Lower leg skin (tissue), 4 donors: Measurements from ENCODE around the gene APOA5. TPM values are rescaled to one million over a fixed set of nuclear protein-coding genes. Genes with fewer than 3 reads are reported as not detected.
"Not testable (repeated sequence)": the region's sequence is repeated elsewhere in the genome, so short reads cannot be mapped to it uniquely, and the experiment has no call there.

ENCODE experiments used
- DNase-seq, 2 donors: peaks; one replicate each; pipeline ENCODE4 v3.0.0-alpha.2; 2019; ENCODE audit warnings: low spot score in 2 of 2
- H3K4me3 ChIP-seq: fragments of 200-600 bp; sonication (generic); 2 replicates; pipeline ENCODE4 v1.5.1; 2017; ENCODE audit warnings: mild to moderate bottlenecking, low read depth; ENCODE audit not compliant: poor library complexity, severe bottlenecking
- POLR2A ChIP-seq, 2 donors: fragments of 450-650 bp; IDR thresholded peaks; one replicate each; pipeline ENCODE4 v1.6.1; 2016 to 2017; ENCODE audit warnings: antibody characterized with exemption in 2 of 2, mild to moderate bottlenecking in 1 of 2, moderate library complexity in 1 of 2
- WGBS, 2 donors: methylation state at CpG; one replicate each; pipeline ENCODE4 v1.1.5; 2018; 5-methylcytosine and 5-hydroxymethylcytosine counted together
- intact Hi-C: fragments of 100-400 bp; cut with DNase I; formaldehyde crosslinking; loops from one replicate; pipeline ENCODE4 v1.15.0; 2023; ENCODE audit warnings: low total_unique reads
- total RNA-seq, 4 donors: library from RNA; depleted of rRNA; stranded (reverse); fragments of >200 nt; gene quantifications; one replicate each; pipeline ENCODE4 v1.1.0, GENCODE V29; 2016
- TF ChIP-seq, protein P1 (sequence below), 3 donors: fragments of 450-650 bp; IDR thresholded peaks; one replicate each; pipeline ENCODE4 v1.5.1; 2016; ENCODE audit warnings: antibody characterized with exemption in 3 of 3, mild to moderate bottlenecking in 3 of 3, moderate library complexity in 2 of 3

Gene APOA5
- total RNA-seq, 4 donors from 2014 or later, result not detected

DNA sequence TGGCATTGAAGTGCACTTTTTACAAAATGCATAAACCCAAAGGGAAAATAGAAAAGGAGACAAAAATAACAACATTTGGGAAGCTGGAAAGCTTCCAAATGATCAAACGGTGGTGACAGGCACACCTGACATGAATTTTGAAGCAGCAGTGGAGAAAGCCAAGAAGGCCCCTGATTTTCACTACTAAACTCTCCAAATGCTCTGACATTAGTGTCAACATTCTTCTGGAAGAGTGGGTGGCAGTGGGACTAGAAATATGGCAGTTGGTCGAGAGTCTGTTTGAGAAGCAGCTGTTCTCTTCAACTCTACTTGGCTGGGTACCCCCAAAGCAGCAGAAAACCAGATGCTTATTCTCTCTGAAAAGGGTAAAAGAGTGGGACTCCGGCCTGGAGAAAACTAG is 12.3 kb upstream of the APOA5 start:
- 42 to 48% methylated on average over 3 of the region's 3 CpGs for WGBS, 2 donors

GRCh38 chr11:116801662-116802061 is 10.0 kb upstream of the APOA5 start:
- intact Hi-C loops, H3K4me3 ChIP-seq: not testable (repeated sequence)
- DNase-seq, result peak in 1 of 2 donors; percentile 12

More for the DNA sequence above, 12.3 kb upstream of the APOA5 start:
- intact Hi-C loops, result no loop called here
- TF ChIP-seq, protein P1, sequence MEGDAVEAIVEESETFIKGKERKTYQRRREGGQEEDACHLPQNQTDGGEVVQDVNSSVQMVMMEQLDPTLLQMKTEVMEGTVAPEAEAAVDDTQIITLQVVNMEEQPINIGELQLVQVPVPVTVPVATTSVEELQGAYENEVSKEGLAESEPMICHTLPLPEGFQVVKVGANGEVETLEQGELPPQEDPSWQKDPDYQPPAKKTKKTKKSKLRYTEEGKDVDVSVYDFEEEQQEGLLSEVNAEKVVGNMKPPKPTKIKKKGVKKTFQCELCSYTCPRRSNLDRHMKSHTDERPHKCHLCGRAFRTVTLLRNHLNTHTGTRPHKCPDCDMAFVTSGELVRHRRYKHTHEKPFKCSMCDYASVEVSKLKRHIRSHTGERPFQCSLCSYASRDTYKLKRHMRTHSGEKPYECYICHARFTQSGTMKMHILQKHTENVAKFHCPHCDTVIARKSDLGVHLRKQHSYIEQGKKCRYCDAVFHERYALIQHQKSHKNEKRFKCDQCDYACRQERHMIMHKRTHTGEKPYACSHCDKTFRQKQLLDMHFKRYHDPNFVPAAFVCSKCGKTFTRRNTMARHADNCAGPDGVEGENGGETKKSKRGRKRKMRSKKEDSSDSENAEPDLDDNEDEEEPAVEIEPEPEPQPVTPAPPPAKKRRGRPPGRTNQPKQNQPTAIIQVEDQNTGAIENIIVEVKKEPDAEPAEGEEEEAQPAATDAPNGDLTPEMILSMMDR (IDR thresholded peaks at IDR 0.05), result no peak
- TF ChIP-seq POLR2A (IDR thresholded peaks at IDR 0.05), result no peak
- H3K4me3 ChIP-seq, result no peak overlapping the region
- DNase-seq, result no peak

GRCh38 chr11:116800610-116801009 is 8.9 kb upstream of the APOA5 start:
- WGBS, 2 donors, result 84 to 90% methylated on average over 2 of the region's 2 CpGs
- intact Hi-C loops, result no loop called here
- DNase-seq, result no peak
- TF ChIP-seq, protein P1 (IDR thresholded peaks at IDR 0.05), result no peak
- no peak for TF ChIP-seq POLR2A (IDR thresholded peaks at IDR 0.05)
- H3K4me3 ChIP-seq, result no peak overlapping the region

DNA sequence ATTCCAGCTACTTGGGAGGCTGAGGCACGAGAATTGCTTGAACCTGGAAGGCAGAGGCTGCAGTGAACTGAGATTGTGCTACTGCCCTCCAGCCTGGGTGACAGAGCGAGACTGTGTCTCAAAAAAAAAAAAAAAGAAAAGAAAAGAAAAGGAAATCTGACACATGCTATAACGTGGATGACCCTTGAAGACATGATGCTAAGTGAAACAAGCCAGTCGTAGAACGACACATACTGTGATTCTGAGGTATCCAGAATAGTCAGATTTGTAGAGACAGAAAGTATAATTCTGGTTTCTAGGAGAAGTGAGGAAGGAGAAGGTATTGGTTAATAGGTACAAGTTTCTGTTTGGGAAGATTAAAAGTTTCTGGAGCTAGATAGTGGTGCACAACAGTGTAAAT is 6.7 kb upstream of the APOA5 start:
- TF ChIP-seq POLR2A (IDR thresholded peaks at IDR 0.05), result no peak
- TF ChIP-seq, protein P1 (IDR thresholded peaks at IDR 0.05), result no peak
- DNase-seq, result no peak
- 74 to 81% methylated on average over 5 of the region's 5 CpGs for WGBS, 2 donors
- H3K4me3 ChIP-seq, result no peak overlapping the region
- intact Hi-C loops, result no loop called here

DNA sequence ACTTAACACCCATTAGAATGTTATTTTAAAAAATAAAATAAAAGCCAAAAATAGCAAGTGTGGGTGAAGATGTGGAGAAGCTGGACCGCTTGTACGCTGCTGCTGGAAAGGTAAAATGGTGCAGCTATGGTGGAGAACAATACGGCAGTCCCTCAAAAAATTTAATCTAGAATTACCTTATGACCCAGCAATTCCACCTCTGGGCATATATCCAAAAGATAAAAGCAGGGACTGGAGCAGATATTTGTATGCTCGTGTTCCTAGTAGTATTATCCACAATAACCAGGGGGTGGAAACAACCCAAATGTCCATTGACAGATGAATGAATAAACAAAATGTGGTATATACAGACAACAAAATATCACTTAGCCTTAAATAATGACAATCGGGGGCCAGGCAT is 6.1 kb upstream of the APOA5 start:
- intact Hi-C loops, result no loop called here
- WGBS, 2 donors, result 91 to 97% methylated on average over 5 of the region's 5 CpGs

DNA sequence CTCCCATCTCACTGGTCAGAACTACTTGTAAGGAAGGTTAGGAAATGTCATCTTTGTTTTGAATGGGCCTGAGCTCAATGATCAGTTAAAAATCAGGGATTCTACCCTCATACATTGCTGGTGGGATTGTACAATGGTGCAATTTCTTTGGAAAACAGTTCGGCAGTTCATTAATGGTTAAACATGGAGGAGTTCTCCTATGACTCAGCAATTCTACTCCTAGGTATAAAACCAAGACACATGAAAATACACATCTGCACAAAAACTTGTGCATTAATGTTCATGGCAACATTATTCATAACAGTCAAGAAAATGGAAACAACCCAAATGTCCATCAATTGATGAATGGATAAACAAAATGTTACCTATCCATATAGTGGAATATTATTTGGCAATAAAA is 4.9 kb upstream of the APOA5 start:
- H3K4me3 ChIP-seq, result no peak overlapping the region
- TF ChIP-seq POLR2A (IDR thresholded peaks at IDR 0.05), result no peak
- TF ChIP-seq, protein P1 (IDR thresholded peaks at IDR 0.05), result no peak
- DNase-seq, result no peak
- intact Hi-C loops, result no loop called here
- 88 to 91% methylated on average over 1 of the region's 1 CpG for WGBS, 2 donors

More for the DNA sequence above, 6.1 kb upstream of the APOA5 start:
- no peak overlapping the region for H3K4me3 ChIP-seq
- DNase-seq, result no peak
- TF ChIP-seq POLR2A (IDR thresholded peaks at IDR 0.05), result no peak
- TF ChIP-seq, protein P1 (IDR thresholded peaks at IDR 0.05), result no peak
